Suprapubic skin (tissue), 3 donors: Measurements from ENCODE around the gene GSAP.
A peak's percentile ranks its signal among the peaks of the same experiment; 100 is the strongest.

Experiments
- CTCF ChIP-seq, 2 donors: fragments of 200-600 bp in 1 of 2; fragments of 450-650 bp in 1 of 2; sonication (generic) in 1 of 2; IDR thresholded peaks; one replicate each; pipeline ENCODE4 v1.5.1; 2016 to 2019; ENCODE audit warnings: antibody characterized with exemption in 2 of 2, mild to moderate bottlenecking in 1 of 2, moderate library complexity in 1 of 2
- EP300 ChIP-seq: sonication (generic); formaldehyde crosslinking; IDR thresholded peaks from one replicate; pipeline ENCODE4 v1.6.1; 2017; ENCODE audit warnings: antibody characterized with exemption

- TF ChIP-seq CTCF (IDR thresholded peaks at IDR 0.05) (peak; percentile 50 to 75), EP300 (no peak)
These were observed 84.0 kb downstream of the GSAP start for GRCh38 chr7:77331938-77332695.
